Chondrocyte (in vitro differentiated cells): ENCODE results near the gene TSC1. TPM values are rescaled to one million over a fixed set of nuclear protein-coding genes. Genes with fewer than 3 reads are reported as not detected.

Source experiments
- DNase-seq: peaks from one replicate; pipeline ENCODE4 v3.0.0; 2021; ENCODE audit warnings: mixed read lengths, low spot score
- H3K27ac Mint-ChIP-seq: one replicate; pipeline ENCODE4 v1.8.0; 2021; ENCODE audit warnings: mild to moderate bottlenecking, moderate library complexity, mixed read lengths; ENCODE audit not compliant: unreplicated experiment
- H3K27me3 Mint-ChIP-seq: 2 replicates; pipeline ENCODE4 v1.8.0; 2021; ENCODE audit warnings: low read depth, mixed read lengths
- H3K36me3 Mint-ChIP-seq: 2 replicates; pipeline ENCODE4 v1.8.0; 2021; ENCODE audit warnings: low read depth, mixed read lengths
- H3K4me1 Mint-ChIP-seq: 2 replicates; pipeline ENCODE4 v1.8.0; 2021; ENCODE audit warnings: low read depth, mild to moderate bottlenecking, mixed read lengths
- H3K4me3 Mint-ChIP-seq: one replicate; pipeline ENCODE4 v1.8.0; 2021; ENCODE audit warnings: mild to moderate bottlenecking, moderate library complexity, mixed read lengths; ENCODE audit not compliant: unreplicated experiment
- H3K9me3 Mint-ChIP-seq: 2 replicates; pipeline ENCODE4 v1.8.0; 2021; ENCODE audit warnings: low read depth, mixed read lengths
- total RNA-seq: library from RNA; stranded (reverse); gene quantifications from 3 replicates; pipeline ENCODE4 v1.2.1, GENCODE V29; 2021
- TF ChIP-seq, protein P1 (sequence below): fragments of 200-600 bp; sonication (generic); IDR thresholded peaks from 2 replicates; pipeline ENCODE4 v1.5.0; 2021; ENCODE audit warnings: antibody characterized with exemption, mild to moderate bottlenecking, moderate library complexity

The TSC1 gene
- total RNA-seq, 1 donor from 2014 or later: 42.5 TPM

DNA sequence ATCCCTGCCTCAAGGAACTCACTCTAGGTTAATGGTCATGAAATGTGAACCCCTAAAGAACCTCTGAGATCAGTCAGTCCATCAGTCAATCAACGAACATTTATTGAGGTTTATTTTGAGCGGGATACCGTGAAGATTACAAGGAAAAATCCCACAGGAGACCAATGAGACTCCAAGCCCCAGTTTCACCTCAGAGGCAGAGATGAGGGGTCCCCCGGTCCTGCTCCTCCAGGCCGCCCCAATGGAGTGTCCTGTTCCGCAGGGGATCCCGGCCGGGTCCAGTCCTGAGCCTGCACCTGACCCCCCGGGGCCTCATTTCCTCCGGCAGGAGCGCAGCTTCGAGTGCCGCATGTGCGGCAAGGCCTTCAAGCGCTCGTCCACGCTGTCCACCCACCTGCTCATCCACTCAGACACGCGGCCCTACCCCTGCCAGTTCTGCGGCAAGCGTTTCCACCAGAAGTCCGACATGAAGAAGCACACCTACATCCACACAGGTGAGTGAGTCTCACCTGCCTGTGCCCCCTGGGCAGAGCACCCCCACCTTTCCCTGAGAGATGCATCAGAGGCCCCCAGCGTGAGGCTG, 45.1 kb upstream of the TSC1 start:
- TF ChIP-seq, protein P1, sequence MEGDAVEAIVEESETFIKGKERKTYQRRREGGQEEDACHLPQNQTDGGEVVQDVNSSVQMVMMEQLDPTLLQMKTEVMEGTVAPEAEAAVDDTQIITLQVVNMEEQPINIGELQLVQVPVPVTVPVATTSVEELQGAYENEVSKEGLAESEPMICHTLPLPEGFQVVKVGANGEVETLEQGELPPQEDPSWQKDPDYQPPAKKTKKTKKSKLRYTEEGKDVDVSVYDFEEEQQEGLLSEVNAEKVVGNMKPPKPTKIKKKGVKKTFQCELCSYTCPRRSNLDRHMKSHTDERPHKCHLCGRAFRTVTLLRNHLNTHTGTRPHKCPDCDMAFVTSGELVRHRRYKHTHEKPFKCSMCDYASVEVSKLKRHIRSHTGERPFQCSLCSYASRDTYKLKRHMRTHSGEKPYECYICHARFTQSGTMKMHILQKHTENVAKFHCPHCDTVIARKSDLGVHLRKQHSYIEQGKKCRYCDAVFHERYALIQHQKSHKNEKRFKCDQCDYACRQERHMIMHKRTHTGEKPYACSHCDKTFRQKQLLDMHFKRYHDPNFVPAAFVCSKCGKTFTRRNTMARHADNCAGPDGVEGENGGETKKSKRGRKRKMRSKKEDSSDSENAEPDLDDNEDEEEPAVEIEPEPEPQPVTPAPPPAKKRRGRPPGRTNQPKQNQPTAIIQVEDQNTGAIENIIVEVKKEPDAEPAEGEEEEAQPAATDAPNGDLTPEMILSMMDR: no peak
- Mint-ChIP-seq H3K27ac (no peak overlapping the region), H3K4me3 (no peak overlapping the region), H3K9me3 (no peaks in the 10 kb centered on the region), H3K4me1 (no peaks in the 10 kb centered on the region), H3K36me3 (no peaks in the 10 kb centered on the region), H3K27me3 (peaks cover 47% of the 10 kb centered on the region)
- DNase-seq: peak; percentile 88

DNA sequence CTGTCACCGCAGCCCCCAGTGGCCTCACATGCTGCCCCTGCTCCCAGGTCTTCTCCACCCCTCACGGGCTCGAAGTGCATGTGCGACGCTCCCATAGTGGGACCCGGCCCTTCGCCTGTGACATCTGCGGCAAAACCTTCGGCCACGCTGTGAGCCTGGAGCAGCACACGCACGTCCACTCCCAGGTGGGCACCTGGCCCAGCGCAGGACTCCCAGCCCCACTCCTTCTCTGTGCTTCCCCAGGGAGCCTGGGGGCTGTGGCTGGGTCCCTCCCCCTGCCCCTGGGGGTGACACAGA, 44.5 kb upstream of the TSC1 start:
- Mint-ChIP-seq H3K4me1 (no peaks in the 10 kb centered on the region), H3K27me3 (peaks cover 42% of the 10 kb centered on the region), H3K36me3 (no peaks in the 10 kb centered on the region), H3K9me3 (no peaks in the 10 kb centered on the region), H3K27ac (no peak overlapping the region), H3K4me3 (no peak overlapping the region)
- TF ChIP-seq, protein P1: no peak
- no peak for DNase-seq

DNA sequence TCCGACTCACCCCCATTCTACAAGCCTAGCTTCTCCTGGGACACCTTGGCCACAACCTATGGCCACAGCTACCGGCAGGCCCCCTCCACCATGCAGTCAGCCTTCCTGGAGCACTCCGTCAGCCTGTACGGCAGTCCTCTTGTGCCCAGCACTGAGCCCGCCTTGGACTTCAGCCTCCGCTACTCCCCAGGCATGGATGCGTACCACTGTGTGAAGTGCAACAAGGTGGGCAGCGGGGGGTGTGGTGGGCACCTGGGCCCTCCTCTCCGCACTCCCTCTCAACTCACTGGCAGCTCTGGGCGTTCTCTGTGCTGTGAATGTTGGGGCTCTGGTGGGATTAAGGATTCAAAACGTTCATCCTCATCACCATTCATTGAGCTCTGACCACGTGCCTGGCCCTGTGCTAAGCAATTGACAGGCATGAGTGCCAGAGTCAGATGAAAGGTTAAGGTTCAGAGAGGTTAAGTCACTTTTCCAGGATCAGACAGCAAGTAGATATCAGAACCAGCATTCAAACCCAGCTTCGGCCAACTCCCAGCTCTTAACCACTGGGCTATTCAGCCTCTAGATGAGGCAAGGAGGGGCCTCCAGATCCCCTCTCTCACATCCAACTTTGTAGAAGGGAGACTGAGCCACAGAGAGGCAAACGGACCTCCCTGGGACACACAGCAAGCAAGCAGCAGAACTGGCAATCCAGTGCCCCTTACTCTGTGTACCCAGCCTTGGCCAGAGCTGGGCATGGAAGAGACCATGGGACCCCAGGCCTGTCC, 44.0 kb upstream of the TSC1 start:
- Mint-ChIP-seq H3K9me3 (no peaks in the 10 kb centered on the region), H3K4me3 (no peak overlapping the region), H3K27ac (no peak overlapping the region), H3K27me3 (peaks cover 40% of the 10 kb centered on the region), H3K36me3 (no peaks in the 10 kb centered on the region), H3K4me1 (no peaks in the 10 kb centered on the region)
- DNase-seq: peak; percentile 88
- TF ChIP-seq, protein P1: no peak

DNA sequence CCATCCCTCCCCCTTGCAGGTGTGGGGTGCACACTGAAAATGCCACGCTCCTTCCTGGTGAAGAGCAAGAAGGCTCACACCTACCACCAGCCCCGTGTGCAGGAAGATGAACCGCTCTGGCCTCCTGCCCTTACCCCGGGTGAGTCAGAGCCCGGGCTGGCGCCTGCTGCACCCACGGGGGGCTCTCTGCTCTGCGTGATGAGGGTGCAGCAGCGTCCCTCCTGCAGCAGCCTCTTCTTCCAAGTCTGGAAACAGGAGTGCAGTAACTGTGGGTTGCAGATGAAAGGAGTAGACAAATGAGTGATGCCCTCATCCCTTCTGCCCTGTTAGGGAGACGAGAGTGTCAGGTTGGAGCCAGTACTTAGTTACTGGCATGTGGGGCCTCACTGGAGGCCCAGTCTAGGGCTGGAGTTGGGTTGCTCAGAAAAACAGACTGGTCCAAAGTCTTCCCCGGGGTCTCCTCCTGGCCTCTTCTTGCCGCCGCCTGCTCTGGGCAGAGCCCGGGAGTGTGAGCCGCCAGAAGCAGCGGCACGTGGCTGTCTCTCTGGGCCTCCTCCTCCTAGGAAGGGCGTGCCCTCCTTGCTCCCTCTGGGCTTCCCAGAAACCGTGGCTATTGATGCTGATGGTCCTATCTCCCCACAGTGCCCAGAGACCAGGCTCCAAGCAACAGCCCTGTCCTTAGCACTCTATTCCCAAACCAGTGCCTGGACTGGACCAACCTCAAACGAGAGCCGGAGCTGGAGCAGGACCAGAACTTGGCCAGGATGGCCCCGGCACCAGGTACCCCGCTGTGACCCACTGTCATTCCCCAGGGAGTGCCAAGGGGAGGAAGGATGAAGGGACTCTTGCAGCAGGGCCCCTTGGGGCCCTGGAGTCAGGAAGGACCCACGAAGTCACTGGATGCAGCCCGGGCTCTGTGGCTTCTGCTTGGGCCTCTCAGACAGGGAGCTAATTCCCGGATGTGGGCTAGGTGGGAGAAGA, 42.5 kb upstream of the TSC1 start:
- Mint-ChIP-seq H3K9me3 (no peaks in the 10 kb centered on the region), H3K4me1 (no peaks in the 10 kb centered on the region), H3K27me3 (peaks cover 29% of the 10 kb centered on the region), H3K4me3 (no peak overlapping the region), H3K27ac (no peak overlapping the region), H3K36me3 (no peaks in the 10 kb centered on the region)
- TF ChIP-seq, protein P1: no peak
- DNase-seq: peak; percentile 79

DNA sequence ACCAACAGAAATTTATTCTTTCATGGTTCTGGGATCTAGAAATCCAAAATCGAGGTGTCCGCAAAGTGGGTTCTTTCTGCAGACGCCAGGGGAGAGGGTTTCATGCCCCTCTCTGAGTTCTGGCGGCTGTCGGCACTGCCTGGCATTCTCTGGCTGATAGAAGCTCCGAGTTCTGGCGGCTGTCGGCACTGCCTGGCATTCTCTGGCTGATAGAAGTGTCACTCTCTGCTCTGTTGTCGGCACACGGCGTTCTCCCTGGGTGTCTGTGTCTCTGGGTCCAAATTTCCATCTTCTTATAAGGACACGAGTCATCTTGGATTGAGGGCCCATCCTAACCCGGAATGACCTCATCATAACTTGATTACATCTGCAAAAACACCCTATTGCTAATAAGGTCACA, 41.7 kb upstream of the TSC1 start:
- no peak overlapping the region for H3K4me3 Mint-ChIP-seq

More for the DNA sequence above, 41.7 kb upstream of the TSC1 start:
- TF ChIP-seq, protein P1: no peak
- no peak overlapping the region for H3K27ac Mint-ChIP-seq
- peaks cover 28% of the 10 kb centered on the region for H3K27me3 Mint-ChIP-seq
- H3K9me3 Mint-ChIP-seq: no peaks in the 10 kb centered on the region
- H3K36me3 Mint-ChIP-seq: no peaks in the 10 kb centered on the region
- DNase-seq: no peak
- no peaks in the 10 kb centered on the region for H3K4me1 Mint-ChIP-seq
